HG02870 (cell line): ENCODE measurements around the gene RAB40C.
A peak's percentile ranks its signal among the peaks of the same experiment; 100 is the strongest.
"Not testable (repeated sequence)": the region's sequence is repeated elsewhere in the genome, so short reads cannot be mapped to it uniquely, and the experiment has no call there.

Experiments used
- ATAC-seq: cut with Tn5 transposase; IDR thresholded peaks from one replicate; pipeline ENCODE4 v1.9.1; 2021; ENCODE audit warnings: mild to moderate bottlenecking, moderate library complexity; ENCODE audit not compliant: unreplicated experiment

RAB40C gene

GRCh38 chr16:586645-587590 is 2.9 kb upstream of the RAB40C start:
- ATAC-seq, result no peak

- peak; percentile 12 for ATAC-seq
Measured at GRCh38 chr16:588639-588888, 1.3 kb upstream of the RAB40C start.

GRCh38 chr16:588889-589657 is 793 bp upstream of the RAB40C start:
- peak; percentile 75 for ATAC-seq

GRCh38 chr16:590188-590814 is 435 bp downstream of the RAB40C start:
- no peak for ATAC-seq

- no peak for ATAC-seq
Measured at GRCh38 chr16:590815-591200, 942 bp downstream of the RAB40C start.

GRCh38 chr16:591231-591630 is 1.4 kb downstream of the RAB40C start:
- no peak for ATAC-seq

GRCh38 chr16:591892-592517 is 2.1 kb downstream of the RAB40C start:
- ATAC-seq, result no peak

GRCh38 chr16:592518-593306 is 2.8 kb downstream of the RAB40C start:
- no peak for ATAC-seq

- ATAC-seq, result no peak
Measured at GRCh38 chr16:593406-593805, 3.5 kb downstream of the RAB40C start.

- no peak for ATAC-seq
Measured at GRCh38 chr16:593807-594206, 3.9 kb downstream of the RAB40C start.

- no peak for ATAC-seq
Measured at GRCh38 chr16:595094-595528, 5.2 kb downstream of the RAB40C start.

GRCh38 chr16:595942-596735 is 6.3 kb downstream of the RAB40C start:
- no peak for ATAC-seq

- ATAC-seq, result no peak
Measured at GRCh38 chr16:596736-597060, 6.8 kb downstream of the RAB40C start.

GRCh38 chr16:597655-598054 is 7.8 kb downstream of the RAB40C start:
- ATAC-seq, result not testable (repeated sequence)

- no peak for ATAC-seq
Measured at GRCh38 chr16:598823-599739, 9.2 kb downstream of the RAB40C start.

- ATAC-seq, result no peak
Measured at GRCh38 chr16:600781-601180, 10.9 kb downstream of the RAB40C start.

GRCh38 chr16:603933-604332 is 14.1 kb downstream of the RAB40C start:
- ATAC-seq, result no peak

- no peak for ATAC-seq
Measured at GRCh38 chr16:606656-607307, 16.9 kb downstream of the RAB40C start.
